Karpas-422 (cell line): Measurements from ENCODE around the gene PGR. TPM values are rescaled to one million over a fixed set of nuclear protein-coding genes. Genes with fewer than 3 reads are reported as not detected.

ENCODE experiments used
- DNase-seq: peaks from one replicate; pipeline ENCODE4 v3.0.0-alpha.2; 2015
- H2AFZ ChIP-seq: fragments of 200-600 bp; sonication (generic); 2 replicates; pipeline ENCODE4 v1.6.1; 2014; ENCODE audit warnings: antibody characterized with exemption, low read length, mixed read lengths
- H3K27ac ChIP-seq: fragments of 200-600 bp; sonication (generic); 2 replicates; pipeline ENCODE4 v1.5.1; 2014; ENCODE audit warnings: mild to moderate bottlenecking, low read length, moderate library complexity
- H3K27me3 ChIP-seq: fragments of 200-600 bp; sonication (generic); 2 replicates; pipeline ENCODE4 v1.6.1; 2014; ENCODE audit warnings: low read length, mixed read lengths
- H3K36me3 ChIP-seq: fragments of 200-600 bp; sonication (generic); 2 replicates; pipeline ENCODE4 v1.6.1; 2014; ENCODE audit warnings: low read length, mixed read lengths; ENCODE audit not compliant: insufficient read depth
- H3K4me1 ChIP-seq: fragments of 200-600 bp; sonication (generic); 2 replicates; pipeline ENCODE4 v1.6.1; 2014; ENCODE audit warnings: mild to moderate bottlenecking, low read length, mixed read lengths
- H3K4me2 ChIP-seq: fragments of 200-600 bp; sonication (generic); 2 replicates; pipeline ENCODE4 v1.6.1; 2014; ENCODE audit warnings: low read length, low read depth, mild to moderate bottlenecking; ENCODE audit not compliant: poor library complexity, severe bottlenecking
- H3K4me3 ChIP-seq: fragments of 200-600 bp; sonication (generic); 2 replicates; pipeline ENCODE4 v1.5.1; 2014; ENCODE audit warnings: mild to moderate bottlenecking, antibody characterized with exemption, low read length, mixed read lengths
- H3K79me2 ChIP-seq: fragments of 200-600 bp; sonication (generic); 2 replicates; pipeline ENCODE4 v1.6.1; 2014; ENCODE audit warnings: mild to moderate bottlenecking, low read length, mixed read lengths
- H3K9ac ChIP-seq: fragments of 200-600 bp; sonication (generic); 2 replicates; pipeline ENCODE4 v1.6.0; 2014; ENCODE audit warnings: low read length
- H3K9me2 ChIP-seq: fragments of 200-600 bp; sonication (generic), shearing (Covaris generic); replicated peaks from 2 replicates; pipeline ENCODE4 v1.6.0; 2014; ENCODE audit warnings: mild to moderate bottlenecking, low read length, moderate library complexity; ENCODE audit not compliant: insufficient read depth
- H3K9me3 ChIP-seq: fragments of 300-700, 200-600 bp; sonication (generic); 2 replicates; pipeline ENCODE4 v1.6.1; 2014; ENCODE audit warnings: low read length, mixed read lengths
- H4K20me1 ChIP-seq: fragments of 200-600 bp; sonication (generic); 2 replicates; pipeline ENCODE4 v1.6.1; 2014; ENCODE audit warnings: mild to moderate bottlenecking, antibody characterized with exemption, low read length, low read depth; ENCODE audit not compliant: insufficient read depth
- total RNA-seq: library from RNA; depleted of rRNA; stranded (reverse); fragments of >200 nt; shearing (Covaris generic); gene quantifications from 2 replicates; pipeline ENCODE4 v1.2.3, GENCODE V29; 2014; ENCODE audit warnings: low replicate concordance

The PGR gene
- total RNA-seq, 1 experiment from 2014 or later, result not detected

DNA sequence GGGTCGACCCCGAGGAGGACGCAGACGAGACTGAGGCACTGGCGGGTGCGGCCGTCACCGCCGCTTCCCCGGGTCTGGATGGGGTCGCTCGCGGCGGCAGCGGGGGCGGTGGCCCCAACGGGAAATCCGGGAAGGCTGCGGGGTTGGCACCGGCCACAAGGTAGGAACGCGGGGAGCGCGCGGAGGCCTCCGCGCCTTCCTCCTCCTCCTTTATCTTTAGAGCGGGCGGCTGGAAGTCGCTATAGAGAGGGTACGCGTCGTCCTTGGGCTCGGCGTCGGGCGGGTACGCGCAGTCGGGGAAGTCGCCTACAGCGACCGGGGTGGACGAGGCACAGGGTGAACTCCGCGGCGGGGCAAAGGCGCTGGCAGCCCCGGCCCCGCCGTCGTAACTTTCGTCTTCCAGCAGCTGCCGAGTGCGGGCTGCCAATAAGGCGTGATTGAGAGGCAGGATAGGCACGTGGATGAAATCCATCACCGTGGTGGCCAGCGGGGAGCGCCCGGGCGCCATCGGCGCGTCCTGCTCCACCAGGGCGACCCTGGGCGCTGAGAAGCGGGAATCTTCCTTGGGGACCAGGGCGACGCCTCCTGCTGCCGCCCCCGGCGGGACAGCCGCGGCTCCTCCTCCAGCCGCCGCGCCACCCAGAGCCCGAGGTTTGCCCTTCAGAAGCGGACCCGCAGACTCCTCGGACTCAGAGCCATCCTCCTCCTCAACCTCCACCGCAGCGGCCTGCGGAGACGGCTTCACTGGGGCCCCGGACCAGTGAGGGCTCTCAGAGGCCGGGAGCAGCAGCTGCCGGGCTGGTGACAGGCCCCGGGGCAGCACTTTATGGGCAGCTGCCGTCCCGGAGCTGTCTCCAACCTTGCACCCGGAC, 1.7 kb downstream of the PGR start:
- Histone ChIP-seq H3K27ac (no peak overlapping the region), H3K9ac (no peak overlapping the region), H3K36me3 (no peaks in the 10 kb centered on the region), H3K9me3 (peaks cover 67% of the 10 kb centered on the region), H3K4me3 (no peak overlapping the region), H4K20me1 (no peaks in the 10 kb centered on the region), H3K27me3 (no peaks in the 10 kb centered on the region), H3K4me1 (no peaks in the 10 kb centered on the region), H3K9me2 (no peaks in the 10 kb centered on the region), H2AFZ (no peak overlapping the region), H3K4me2 (no peak overlapping the region), H3K79me2 (no peaks in the 10 kb centered on the region)
- DNase-seq, result no peak

DNA sequence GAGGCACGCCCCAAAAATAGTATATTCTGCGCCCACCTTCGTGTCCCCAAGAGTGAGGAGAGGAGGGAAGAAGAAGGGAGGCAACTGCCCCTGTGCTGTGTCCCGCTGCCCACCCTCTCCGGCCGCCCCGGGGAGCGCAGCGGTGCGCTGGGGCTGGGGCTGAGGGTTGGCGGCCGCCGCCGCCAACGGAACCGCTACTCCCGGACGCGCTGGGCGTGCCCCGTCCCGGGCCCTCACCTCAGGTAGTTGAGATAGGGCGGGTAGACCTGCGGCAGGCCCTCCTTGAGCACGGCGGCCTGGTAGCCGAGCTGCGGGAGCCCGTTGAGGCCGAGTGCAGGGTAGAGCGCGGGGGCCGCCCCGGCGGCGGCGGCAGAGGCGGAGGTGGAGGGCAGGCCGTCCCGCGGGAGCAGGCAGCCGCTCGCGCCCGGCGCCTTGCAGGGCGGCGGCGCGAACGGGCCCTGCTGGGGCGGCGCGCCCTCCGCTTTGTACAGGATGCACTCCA, 2.4 kb downstream of the PGR start:
- Histone ChIP-seq H2AFZ (no peak overlapping the region), H3K27ac (no peak overlapping the region), H3K9me3 (peaks cover 68% of the 10 kb centered on the region), H3K27me3 (no peaks in the 10 kb centered on the region), H4K20me1 (no peaks in the 10 kb centered on the region), H3K4me3 (no peak overlapping the region), H3K4me1 (no peaks in the 10 kb centered on the region), H3K4me2 (no peak overlapping the region), H3K9ac (no peak overlapping the region), H3K9me2 (no peaks in the 10 kb centered on the region), H3K36me3 (no peaks in the 10 kb centered on the region), H3K79me2 (no peaks in the 10 kb centered on the region)
- DNase-seq, result no peak

DNA sequence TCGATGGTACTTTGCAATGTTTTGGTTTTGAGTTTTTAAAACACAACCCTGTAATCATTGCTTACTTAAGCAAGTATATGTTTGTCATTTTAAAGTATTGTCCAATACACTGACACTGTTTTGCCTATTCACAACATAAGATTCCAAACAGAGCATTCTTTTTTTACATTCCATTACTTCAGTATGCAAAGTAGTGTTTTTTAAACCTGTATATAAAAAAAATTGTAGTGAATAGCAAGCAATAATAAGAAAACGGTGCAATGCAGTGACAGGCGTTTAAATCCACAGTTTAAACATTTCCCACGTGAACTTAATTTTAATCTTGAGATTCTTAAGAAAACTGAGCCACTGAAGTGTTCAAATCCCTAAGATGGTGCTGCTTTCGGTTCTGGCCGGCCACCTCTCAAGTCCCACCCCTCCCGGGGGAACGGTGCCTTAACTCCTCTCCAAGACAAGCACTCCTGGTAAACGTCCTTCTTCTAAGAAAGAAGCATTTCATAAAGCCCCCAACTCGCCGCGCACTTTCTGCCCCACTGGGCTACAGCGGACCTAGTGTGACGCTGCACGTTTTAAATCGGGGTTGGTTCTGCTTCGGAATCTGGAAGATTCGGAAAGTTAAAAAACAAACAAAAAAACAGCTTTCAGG, 2.9 kb downstream of the PGR start:
- Histone ChIP-seq H3K27ac (no peak overlapping the region), H4K20me1 (no peaks in the 10 kb centered on the region), H3K36me3 (no peaks in the 10 kb centered on the region), H3K4me1 (no peaks in the 10 kb centered on the region), H3K79me2 (no peaks in the 10 kb centered on the region), H3K4me3 (no peak overlapping the region), H3K9me2 (no peaks in the 10 kb centered on the region), H3K27me3 (no peaks in the 10 kb centered on the region), H3K9me3 (peaks cover 64% of the 10 kb centered on the region), H3K9ac (no peak overlapping the region), H3K4me2 (no peak overlapping the region), H2AFZ (no peak overlapping the region)
- no peak for DNase-seq

DNA sequence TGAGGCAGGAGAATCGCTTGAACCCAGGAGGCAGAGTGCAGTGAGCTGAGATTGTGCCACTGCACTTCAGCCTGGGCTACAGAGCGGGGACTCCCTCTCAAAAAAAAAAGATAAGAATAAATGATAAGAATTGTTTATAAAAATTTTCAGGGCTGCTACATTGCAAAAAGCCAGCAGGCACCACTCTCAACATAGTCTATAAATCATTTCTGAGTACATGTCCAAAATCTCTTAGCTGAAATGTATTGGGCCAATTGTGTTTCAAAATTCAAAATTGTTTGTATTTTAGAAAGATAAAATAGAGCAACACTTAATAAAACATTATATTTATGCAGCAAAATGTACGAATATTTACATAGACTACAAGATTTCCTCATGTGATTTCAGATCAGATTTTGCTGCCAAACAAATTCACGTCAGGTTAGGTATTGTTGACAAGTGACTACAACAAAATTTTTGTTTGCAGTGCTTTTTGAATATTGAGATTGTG, 13.9 kb downstream of the PGR start:
- H3K9me2 ChIP-seq, result peaks cover 7% of the 10 kb centered on the region; the same call in 1 of the 2 replicates
- no peak overlapping the region for H3K9ac ChIP-seq
- H3K27ac ChIP-seq, result no peak overlapping the region
- H3K4me1 ChIP-seq, result no peaks in the 10 kb centered on the region
- H3K4me2 ChIP-seq, result no peak overlapping the region
- H3K4me3 ChIP-seq, result no peak overlapping the region
- peaks cover 49% of the 10 kb centered on the region for H3K9me3 ChIP-seq
- no peaks in the 10 kb centered on the region for H3K27me3 ChIP-seq
- no peak overlapping the region for H2AFZ ChIP-seq
- no peaks in the 10 kb centered on the region for H3K36me3 ChIP-seq
- DNase-seq, result no peak
- no peaks in the 10 kb centered on the region for H3K79me2 ChIP-seq
- no peaks in the 10 kb centered on the region for H4K20me1 ChIP-seq

DNA sequence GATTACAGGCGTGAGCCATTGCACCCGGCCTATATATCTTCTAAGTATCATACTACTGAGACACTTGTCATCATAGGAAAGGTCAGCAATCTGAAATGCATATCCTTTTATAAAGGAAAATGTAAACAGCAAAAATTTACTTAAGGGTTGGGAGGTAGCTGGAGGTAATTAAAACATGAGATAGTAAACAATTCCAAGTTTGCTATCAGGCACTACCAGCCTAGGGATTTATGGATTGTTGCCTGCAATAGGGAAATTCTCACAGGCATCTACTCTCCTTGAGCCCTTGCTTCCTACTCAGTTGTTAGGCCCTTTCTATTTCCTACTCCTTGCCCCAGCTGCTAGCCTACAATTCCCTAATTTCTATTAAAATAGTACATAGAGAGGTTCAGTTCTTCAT, 16.1 kb downstream of the PGR start:
- H3K79me2 ChIP-seq, result no peaks in the 10 kb centered on the region
- peaks cover 4% of the 10 kb centered on the region; the same call in 1 of the 2 replicates for H3K9me2 ChIP-seq
- no peak overlapping the region for H3K4me2 ChIP-seq
- no peaks in the 10 kb centered on the region for H3K27me3 ChIP-seq
- H3K9ac ChIP-seq, result no peak overlapping the region
- H4K20me1 ChIP-seq, result no peaks in the 10 kb centered on the region
- no peak for DNase-seq
- H3K9me3 ChIP-seq, result peaks cover 59% of the 10 kb centered on the region
- H3K36me3 ChIP-seq, result no peaks in the 10 kb centered on the region
- H3K4me1 ChIP-seq, result no peaks in the 10 kb centered on the region
- no peak overlapping the region for H3K27ac ChIP-seq
- no peak overlapping the region for H3K4me3 ChIP-seq
- no peak overlapping the region for H2AFZ ChIP-seq

DNA sequence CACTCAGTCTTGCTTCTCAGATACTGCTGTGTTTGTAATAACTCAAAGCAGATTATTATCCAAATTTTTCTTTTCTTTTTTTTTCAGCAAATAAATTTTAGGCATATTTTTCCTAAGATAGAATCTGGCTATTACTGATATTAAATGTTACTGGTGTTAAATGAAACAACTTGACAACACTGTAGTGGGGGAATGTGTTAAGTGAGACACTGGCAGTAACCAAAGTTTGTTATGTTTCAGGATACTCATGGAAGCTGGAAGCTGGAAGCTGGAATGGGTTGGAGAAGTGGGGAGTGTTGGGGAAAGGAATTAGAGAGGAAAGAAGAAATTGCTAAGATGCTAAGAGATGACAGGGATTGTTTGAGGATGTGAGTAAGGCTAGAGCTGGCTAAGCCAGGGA, 24.9 kb downstream of the PGR start:
- Histone ChIP-seq H3K4me2 (no peak overlapping the region), H2AFZ (no peak overlapping the region), H3K27me3 (no peaks in the 10 kb centered on the region), H3K4me1 (no peaks in the 10 kb centered on the region), H3K36me3 (no peaks in the 10 kb centered on the region), H4K20me1 (no peaks in the 10 kb centered on the region), H3K9me2 (no peaks in the 10 kb centered on the region), H3K4me3 (no peak overlapping the region; the same call in 1 of the 2 replicates), H3K79me2 (no peaks in the 10 kb centered on the region), H3K9me3 (peaks cover 66% of the 10 kb centered on the region), H3K27ac (no peak overlapping the region), H3K9ac (no peak overlapping the region)
- DNase-seq, result no peak

DNA sequence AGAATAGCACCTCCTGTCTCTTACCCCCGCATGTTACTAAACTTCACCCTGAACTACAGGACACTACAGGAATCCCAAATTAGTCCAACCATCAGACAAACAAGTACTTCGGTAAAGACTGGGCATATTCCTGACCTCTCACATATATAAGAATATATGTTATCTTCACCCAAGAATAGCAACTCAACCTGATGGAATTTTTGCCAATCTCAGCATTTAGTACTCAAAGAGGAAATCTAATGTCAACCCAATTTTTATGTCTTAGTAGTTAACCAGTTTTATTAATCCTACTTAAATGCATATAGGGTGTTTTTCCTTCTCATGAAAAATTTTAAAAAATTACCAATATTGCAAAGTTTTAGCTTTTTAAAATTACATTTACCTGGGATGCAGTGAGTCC, 26.2 kb downstream of the PGR start:
- H2AFZ ChIP-seq, result no peak overlapping the region
- no peaks in the 10 kb centered on the region for H3K27me3 ChIP-seq
- no peaks in the 10 kb centered on the region for H3K79me2 ChIP-seq
- no peaks in the 10 kb centered on the region for H3K4me1 ChIP-seq
- no peak overlapping the region for H3K9ac ChIP-seq
- no peaks in the 10 kb centered on the region for H3K36me3 ChIP-seq
- no peak overlapping the region for H3K4me2 ChIP-seq
- no peak overlapping the region for H3K4me3 ChIP-seq
- H3K27ac ChIP-seq, result no peak overlapping the region
- no peak for DNase-seq
- H4K20me1 ChIP-seq, result no peaks in the 10 kb centered on the region
- no peaks in the 10 kb centered on the region for H3K9me2 ChIP-seq
- peaks cover 67% of the 10 kb centered on the region for H3K9me3 ChIP-seq

DNA sequence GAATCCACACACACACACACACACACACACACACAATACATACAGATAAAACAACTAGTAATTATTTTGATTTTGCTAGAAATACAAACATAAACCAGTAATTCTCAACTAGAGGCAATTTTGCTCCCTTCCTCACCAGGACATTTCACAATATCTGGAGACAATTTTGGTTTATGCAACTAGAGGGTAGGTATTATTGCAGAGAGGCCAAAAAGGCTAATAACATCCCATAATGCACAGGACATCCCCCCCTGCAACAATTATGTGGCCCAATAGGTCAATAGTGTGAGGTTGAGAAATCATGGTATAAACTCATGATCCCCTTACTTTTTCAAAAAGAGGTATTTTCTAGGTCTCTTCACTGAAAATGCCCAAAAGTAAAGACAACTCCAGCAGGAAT, 29.0 kb downstream of the PGR start:
- Histone ChIP-seq H3K9me3 (peaks cover 73% of the 10 kb centered on the region), H4K20me1 (no peaks in the 10 kb centered on the region), H3K27ac (no peak overlapping the region), H3K9me2 (no peaks in the 10 kb centered on the region), H3K9ac (no peak overlapping the region), H3K4me2 (no peak overlapping the region), H3K36me3 (no peaks in the 10 kb centered on the region), H3K79me2 (no peaks in the 10 kb centered on the region), H3K4me3 (no peak overlapping the region), H2AFZ (no peak overlapping the region), H3K4me1 (no peaks in the 10 kb centered on the region), H3K27me3 (no peaks in the 10 kb centered on the region)
- DNase-seq, result no peak
